ENCODE data around the gene TOR3A. TPM values are rescaled to one million over a fixed set of nuclear protein-coding genes. Genes with fewer than 3 reads are reported as not detected.
"Not testable (repeated sequence)": the region's sequence is repeated elsewhere in the genome, so short reads cannot be mapped to it uniquely, and the experiment has no call there.

Gene TOR3A
- total RNA-seq, result 10 to 100 TPM; 29.2 to 46.4 TPM

GRCh38 chr1:179081687-179082332, at the start of gene TOR3A:
TOR3A (plus strand) TSS chr1:179082070; CDS start chr1:179082129, 59 bp downstream.
- DNase-seq (ENCODE audit: low spot score in 2 of 2) (peak; percentile 78 to 95), ATAC-seq (peak; percentile 86 to 87)
- Mint-ChIP-seq H3K36me3 (peaks cover 5 to 10% of the 10 kb centered on the region in 2 donors), H3K27ac (peak within 1 kb of the TSS; percentile 95 to 97), H3K9me3 (no peaks in the 10 kb centered on the region)

- ATAC-seq (peak; percentile 68 to 87), DNase-seq (ENCODE audit: low spot score in 2 of 2) (no peak)
- H3K9me3 Mint-ChIP-seq, result no peaks in the 10 kb centered on the region
- peaks cover 0 to 6% of the 10 kb centered on the region in 2 donors for H3K36me3 Mint-ChIP-seq
- peak overlapping the region; percentile 86 to 99 for H3K27ac Mint-ChIP-seq
These were observed 47.1 kb upstream of the TOR3A start for GRCh38 chr1:179034720-179035119.

GRCh38 chr1:179036844-179037465, 44.9 kb upstream of the TOR3A start:
- Mint-ChIP-seq H3K9me3 (no peaks in the 10 kb centered on the region), H3K36me3 (peaks cover 0 to 6% of the 10 kb centered on the region in 2 donors), H3K27ac (peak overlapping the region; percentile 5 to 50)
- DNase-seq (ENCODE audit: low spot score in 2 of 2), result peak in 1 of 2 donors; percentile 19
- peak; percentile 71 to 88 for ATAC-seq

- H3K36me3 Mint-ChIP-seq, result peaks cover 0 to 10% of the 10 kb centered on the region in 2 donors
- no peaks in the 10 kb centered on the region for H3K9me3 Mint-ChIP-seq
- DNase-seq (ENCODE audit: low spot score in 2 of 2) (no peak), ATAC-seq (no peak)
- no peak overlapping the region for H3K27ac Mint-ChIP-seq
These were observed 43.2 kb upstream of the TOR3A start for GRCh38 chr1:179038528-179039281.

- H3K9me3 Mint-ChIP-seq; DNase-seq (ENCODE audit: low spot score in 2 of 2); ATAC-seq; H3K27ac Mint-ChIP-seq: not testable (repeated sequence)
- peaks cover 0 to 12% of the 10 kb centered on the region in 2 donors for H3K36me3 Mint-ChIP-seq
These were observed 42.2 kb upstream of the TOR3A start for GRCh38 chr1:179039502-179040174.

GRCh38 chr1:179040175-179040551, 41.7 kb upstream of the TOR3A start:
- DNase-seq (ENCODE audit: low spot score in 2 of 2); ATAC-seq; H3K27ac Mint-ChIP-seq; H3K9me3 Mint-ChIP-seq: not testable (repeated sequence)
- H3K36me3 Mint-ChIP-seq, result peaks cover 0 to 12% of the 10 kb centered on the region in 2 donors

GRCh38 chr1:179042087-179042486, 39.8 kb upstream of the TOR3A start:
- ATAC-seq, result no peak
- H3K9me3 Mint-ChIP-seq, result no peaks in the 10 kb centered on the region
- H3K27ac Mint-ChIP-seq, result no peak overlapping the region
- peaks cover 0 to 12% of the 10 kb centered on the region in 2 donors for H3K36me3 Mint-ChIP-seq
- no peak for DNase-seq (ENCODE audit: low spot score in 2 of 2)

GRCh38 chr1:179042700-179043099, 39.2 kb upstream of the TOR3A start:
- no peak for ATAC-seq
- Mint-ChIP-seq H3K27ac (no peak overlapping the region), H3K9me3 (no peaks in the 10 kb centered on the region), H3K36me3 (peaks cover 0 to 12% of the 10 kb centered on the region in 2 donors)
- no peak for DNase-seq (ENCODE audit: low spot score in 2 of 2)

- DNase-seq (ENCODE audit: low spot score in 2 of 2) (no peak), ATAC-seq (no peak)
- Mint-ChIP-seq H3K9me3 (no peaks in the 10 kb centered on the region), H3K27ac (no peak overlapping the region), H3K36me3 (peaks cover 0 to 12% of the 10 kb centered on the region in 2 donors)
These were observed 38.6 kb upstream of the TOR3A start for GRCh38 chr1:179043266-179043665.

GRCh38 chr1:179043907-179044306, 38.0 kb upstream of the TOR3A start:
- no peak for DNase-seq (ENCODE audit: low spot score in 2 of 2)
- H3K27ac Mint-ChIP-seq, result no peak overlapping the region

GRCh38 chr1:179046808-179047635, 34.8 kb upstream of the TOR3A start:
- DNase-seq (ENCODE audit: low spot score in 2 of 2) (no peak), ATAC-seq (no peak)
- Mint-ChIP-seq H3K9me3 (no peaks in the 10 kb centered on the region), H3K27ac (no peak overlapping the region), H3K36me3 (peaks cover 0 to 6% of the 10 kb centered on the region in 2 donors)

More at GRCh38 chr1:179043907-179044306, 38.0 kb upstream of the TOR3A start:
- Mint-ChIP-seq H3K36me3 (peaks cover 0 to 6% of the 10 kb centered on the region in 2 donors), H3K9me3 (no peaks in the 10 kb centered on the region)
- no peak for ATAC-seq

GRCh38 chr1:179047636-179047997, 34.3 kb upstream of the TOR3A start:
- H3K36me3 Mint-ChIP-seq, result peaks cover 0 to 6% of the 10 kb centered on the region in 2 donors
- ATAC-seq (no peak), DNase-seq (ENCODE audit: low spot score in 2 of 2) (no peak)
- H3K9me3 Mint-ChIP-seq, result no peaks in the 10 kb centered on the region
- no peak overlapping the region for H3K27ac Mint-ChIP-seq

GRCh38 chr1:179048339-179049124, 33.3 kb upstream of the TOR3A start:
- Mint-ChIP-seq H3K36me3 (peaks cover 0 to 3% of the 10 kb centered on the region in 2 donors), H3K27ac (no peak overlapping the region), H3K9me3 (no peaks in the 10 kb centered on the region)
- ATAC-seq (no peak), DNase-seq (ENCODE audit: low spot score in 2 of 2) (no peak)

- DNase-seq (ENCODE audit: low spot score in 2 of 2) (no peak), ATAC-seq (no peak)
- no peaks in the 10 kb centered on the region for H3K9me3 Mint-ChIP-seq
- peaks cover 18 to 23% of the 10 kb centered on the region in 2 donors for H3K36me3 Mint-ChIP-seq
- no peak overlapping the region for H3K27ac Mint-ChIP-seq
These were observed 29.1 kb upstream of the TOR3A start for GRCh38 chr1:179052776-179053175.

GRCh38 chr1:179053486-179053885, 28.4 kb upstream of the TOR3A start:
- Mint-ChIP-seq H3K9me3 (no peaks in the 10 kb centered on the region), H3K27ac (no peak overlapping the region), H3K36me3 (peaks cover 18 to 23% of the 10 kb centered on the region in 2 donors)
- ATAC-seq (no peak), DNase-seq (ENCODE audit: low spot score in 2 of 2) (no peak)

Measured in activated naive CD4-positive, alpha-beta T cell treated with anti-CD3 and anti-CD28 coated beads, Interleukin-2, amount 50 U/mL, for 72 hours (primary cell).